Activated naive CD4-positive, alpha-beta T cell treated with anti-CD3 and anti-CD28 coated beads for 36 hours (primary cell): ENCODE measurements around the gene RPS16. TPM values are rescaled to one million over a fixed set of nuclear protein-coding genes. Genes with fewer than 3 reads are reported as not detected.

ENCODE experiments used
- CTCF ChIA-PET: fragments of 350-600 bp; sonication (Branson Sonifier 250); formaldehyde crosslinking; loops from one replicate; lab custom pipeline; 2021; ENCODE audit warnings: antibody characterized with exemption; lab: Charles Lee
- DNase-seq: peaks from one replicate; pipeline ENCODE4 v3.0.0-alpha.2; 2020
- H3K27ac Mint-ChIP-seq: one replicate; pipeline ENCODE4 v1.8.0; 2021; ENCODE audit warnings: mild to moderate bottlenecking, mixed read lengths
- H3K27me3 Mint-ChIP-seq: one replicate; pipeline ENCODE4 v1.8.0; 2021; ENCODE audit warnings: low read depth, mixed read lengths
- H3K36me3 Mint-ChIP-seq: one replicate; pipeline ENCODE4 v1.8.0; 2021; ENCODE audit warnings: low read depth, mixed read lengths
- H3K4me1 Mint-ChIP-seq: one replicate; pipeline ENCODE4 v1.8.0; 2021; ENCODE audit warnings: low read depth, mixed read lengths
- H3K4me3 Mint-ChIP-seq: one replicate; pipeline ENCODE4 v1.8.0; 2021; ENCODE audit warnings: mild to moderate bottlenecking, moderate library complexity, mixed read lengths
- H3K9me3 Mint-ChIP-seq: one replicate; pipeline ENCODE4 v1.8.0; 2021; ENCODE audit warnings: mixed read lengths
- intact Hi-C: fragments of 100-400 bp; cut with micrococcal nuclease; formaldehyde crosslinking; loops from one replicate; pipeline ENCODE4 v1.15.1; 2023
- microRNA-seq: library from miRNA; unstranded; fragments of <30 nt; microRNA quantifications from one replicate; pipeline ENCODE4 v1.2.0, GENCODE V29; 2022; ENCODE audit warnings: borderline microRNAs expressed, borderline replicate concordance
- total RNA-seq, 2 experiments: library from RNA; stranded (reverse); gene quantifications; one replicate each; pipeline ENCODE4 v1.2.3, GENCODE V29; 2021

RPS16 gene
- total RNA-seq, 2 experiments from 2014 or later, result 4,195 to 4,327 TPM

DNA sequence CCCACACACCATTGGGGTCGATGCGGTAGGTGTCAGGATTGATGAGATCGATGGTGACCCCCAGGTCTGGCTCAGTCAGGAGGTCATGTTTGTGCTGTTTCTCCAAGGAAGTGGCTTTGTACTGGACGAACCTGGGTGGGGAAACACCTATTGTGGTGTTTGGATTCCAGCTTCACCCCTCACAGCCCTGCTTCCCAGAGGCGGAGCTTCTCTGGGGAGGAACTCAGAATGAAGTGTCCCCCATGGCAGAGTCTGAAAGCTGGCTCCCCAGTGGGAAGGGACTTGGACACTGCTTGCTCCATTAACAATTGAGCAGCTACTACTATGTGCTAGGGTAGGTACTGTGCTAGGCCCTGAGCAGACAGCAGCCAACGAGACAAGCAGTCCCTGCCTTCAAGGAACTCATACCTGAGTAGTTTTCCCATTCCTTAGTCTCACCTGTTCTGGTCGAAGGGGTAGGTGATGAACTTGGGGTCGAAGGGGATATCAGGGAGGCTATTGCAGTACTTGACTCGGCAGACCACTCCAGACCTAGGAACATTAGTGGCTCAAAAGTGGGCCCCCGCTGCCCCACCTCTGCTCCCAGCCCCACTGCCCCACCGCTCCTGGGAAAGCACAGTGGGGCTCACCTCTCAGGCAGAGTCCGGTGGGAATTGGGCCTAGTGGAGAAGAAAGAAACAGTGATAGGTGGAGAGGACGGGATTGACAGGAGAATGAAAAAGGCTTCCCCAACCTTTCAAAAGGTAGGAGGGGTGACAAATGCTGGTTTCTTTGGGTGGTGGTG lies 45.9 kb downstream of the RPS16 start:
- H3K27me3 Mint-ChIP-seq, result no peaks in the 10 kb centered on the region
- peak overlapping the region; percentile 98 for H3K27ac Mint-ChIP-seq
- CTCF ChIA-PET, result interaction anchor here (1.3 kb wide), 1 partner anchor 22 kb away, joined by 5 read pairs; no protein-coding TSS in a partner anchor
- peaks cover 36% of the 10 kb centered on the region for H3K4me1 Mint-ChIP-seq
- intact Hi-C loops, result no loop called here
- H3K4me3 Mint-ChIP-seq, result peak overlapping the region; percentile 98
- H3K36me3 Mint-ChIP-seq, result peaks cover 20% of the 10 kb centered on the region
- DNase-seq, result no peak
- H3K9me3 Mint-ChIP-seq, result no peaks in the 10 kb centered on the region

GRCh38 chr19:39388657-39389056 lies 47.1 kb downstream of the RPS16 start:
- Mint-ChIP-seq H3K36me3 (peaks cover 15% of the 10 kb centered on the region), H3K27ac (no peak overlapping the region), H3K4me1 (peaks cover 33% of the 10 kb centered on the region), H3K9me3 (no peaks in the 10 kb centered on the region), H3K4me3 (no peak overlapping the region), H3K27me3 (no peaks in the 10 kb centered on the region)
- CTCF ChIA-PET, result interaction anchor here (1.3 kb wide), 1 partner anchor 23 kb away, joined by 5 read pairs; no protein-coding TSS in a partner anchor
- DNase-seq, result no peak
- intact Hi-C loops, result no loop called here

- peaks cover 19% of the 10 kb centered on the region for H3K4me1 Mint-ChIP-seq
- peaks cover 17% of the 10 kb centered on the region for H3K36me3 Mint-ChIP-seq
- DNase-seq, result no peak
- no peak overlapping the region for H3K4me3 Mint-ChIP-seq
- H3K27me3 Mint-ChIP-seq, result no peaks in the 10 kb centered on the region
- peak overlapping the region; percentile 7 for H3K27ac Mint-ChIP-seq
- intact Hi-C loops, result no loop called here
- H3K9me3 Mint-ChIP-seq, result no peaks in the 10 kb centered on the region
- CTCF ChIA-PET, result interaction anchor here (0.6 kb wide), 1 partner anchor 15 kb away, joined by 3 read pairs; no protein-coding TSS in a partner anchor
Observed at GRCh38 chr19:39386557-39386956, 49.2 kb downstream of the RPS16 start.

DNA sequence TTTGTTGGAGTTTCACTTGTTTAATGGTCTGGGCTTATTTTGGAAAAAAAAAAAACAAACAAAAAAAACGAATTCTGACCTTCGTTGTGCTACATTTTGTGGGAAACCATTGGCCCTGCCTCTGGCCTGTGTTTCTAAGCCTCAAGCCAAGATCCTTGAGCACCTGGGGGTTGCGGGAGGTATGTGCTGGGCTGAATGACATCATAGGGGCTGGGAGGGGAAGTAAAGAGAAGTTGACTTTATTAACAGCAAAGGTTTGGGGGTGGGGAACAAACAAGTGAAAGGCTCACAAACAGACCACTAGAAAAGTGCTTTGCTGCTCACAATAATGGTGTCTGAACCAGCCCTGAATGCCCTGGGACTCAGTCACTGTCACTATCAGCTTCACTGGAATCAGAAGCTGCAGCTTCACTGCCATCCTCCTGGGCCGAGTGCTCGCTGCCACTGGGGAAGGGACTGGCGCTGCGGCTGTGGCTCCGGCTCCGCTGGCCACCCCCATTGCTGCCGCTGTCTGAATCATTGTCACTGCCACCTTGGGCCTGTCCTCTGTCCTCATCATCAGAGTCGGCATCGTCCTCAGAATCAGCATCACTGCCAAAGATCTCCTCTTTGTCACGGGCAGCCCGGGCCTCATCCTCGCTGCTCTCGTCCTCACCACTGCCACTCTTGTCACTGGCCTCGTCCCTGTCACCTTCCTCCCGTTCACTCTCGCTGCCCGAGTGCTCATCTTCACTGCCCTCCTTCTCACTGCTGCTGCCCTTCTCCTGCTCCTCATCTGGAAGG lies 49.9 kb downstream of the RPS16 start:
- CTCF ChIA-PET, result interaction anchor here (0.6 kb wide), 1 partner anchor 14 kb away, joined by 3 read pairs; no protein-coding TSS in a partner anchor

GRCh38 chr19:39384839-39385568 lies 50.7 kb downstream of the RPS16 start:
- Mint-ChIP-seq H3K9me3 (no peaks in the 10 kb centered on the region), H3K27me3 (no peaks in the 10 kb centered on the region), H3K4me3 (no peak overlapping the region), H3K36me3 (peaks cover 20% of the 10 kb centered on the region), H3K4me1 (peaks cover 8% of the 10 kb centered on the region), H3K27ac (peak overlapping the region; percentile 22)
- CTCF ChIA-PET, result no interaction called here
- no peak for DNase-seq
- intact Hi-C loops, result no loop called here

More for the DNA sequence above, 49.9 kb downstream of the RPS16 start:
- Mint-ChIP-seq H3K36me3 (peaks cover 21% of the 10 kb centered on the region), H3K4me1 (peaks cover 13% of the 10 kb centered on the region), H3K9me3 (no peaks in the 10 kb centered on the region), H3K4me3 (no peak overlapping the region), H3K27me3 (no peaks in the 10 kb centered on the region), H3K27ac (peak overlapping the region; percentile 7)
- intact Hi-C loops, result no loop called here
- no peak for DNase-seq

Small RNAs within 50 kb of the gene (microRNA-seq; reads per million reads assigned to microRNA genes)
- gene MIR4530, result not detected

Other genes starting within 250 kb of the RPS16 start
- gene NCCRP1, start 239.0 kb downstream of the RPS16 start, total RNA-seq, result not detected
- gene SYCN, start 231.7 kb downstream of the RPS16 start, total RNA-seq, result not detected
- 1 to 10 TPM; 1.2 to 1.3 TPM for gene IFNL3, start 190.9 kb downstream of the RPS16 start, total RNA-seq
- not detected for gene IFNL4, start 187.1 kb downstream of the RPS16 start, total RNA-seq
- under 1 TPM; 0.69 to 0.93 TPM for gene IFNL2, start 167.6 kb downstream of the RPS16 start, total RNA-seq
- gene IFNL1, start 139.5 kb downstream of the RPS16 start, total RNA-seq, result 1 to 10 TPM in 1 of 2 experiments, under 1 TPM in 1; 0.91 to 1.0 TPM
- gene LRFN1, start 115.1 kb downstream of the RPS16 start, total RNA-seq, result 1 to 10 TPM; 5.0 to 5.3 TPM
- gene GMFG, start 99.9 kb downstream of the RPS16 start, total RNA-seq, result 100 to 1,000 TPM; 331 to 332 TPM
- 10 to 100 TPM; 33.0 to 35.8 TPM for gene SAMD4B, start 93.5 kb downstream of the RPS16 start, total RNA-seq
- gene PAF1, start 44.8 kb downstream of the RPS16 start, total RNA-seq, result 10 to 100 TPM; 31.9 to 34.9 TPM
- 10 to 100 TPM; 18.0 to 18.5 TPM for gene MED29, start 44.6 kb downstream of the RPS16 start, total RNA-seq
- 100 to 1,000 TPM; 113 to 116 TPM for gene ZFP36, start 29.1 kb downstream of the RPS16 start, total RNA-seq
- gene PLEKHG2, start 23.3 kb downstream of the RPS16 start, total RNA-seq, result 10 to 100 TPM; 27.3 to 34.6 TPM
- gene SUPT5H, start 9.6 kb upstream of the RPS16 start, total RNA-seq, result 100 to 1,000 TPM; 129 to 139 TPM
- gene TIMM50, start 44.9 kb upstream of the RPS16 start, total RNA-seq, result 100 to 1,000 TPM; 103 to 107 TPM
- under 1 TPM; 0.74 to 0.79 TPM for gene DLL3, start 63.0 kb upstream of the RPS16 start, total RNA-seq
- not detected for gene SELENOV, start 79.2 kb upstream of the RPS16 start, total RNA-seq
- gene EID2B, start 96.9 kb upstream of the RPS16 start, total RNA-seq, result 1 to 10 TPM; 5.7 to 6.2 TPM
- gene EID2, start 104.2 kb upstream of the RPS16 start, total RNA-seq, result 1 to 10 TPM; 7.7 to 9.1 TPM
- not detected for gene LGALS13, start 166.6 kb upstream of the RPS16 start, total RNA-seq
- gene LGALS16, start 220.0 kb upstream of the RPS16 start, total RNA-seq, result not detected